Tibial nerve (tissue), 3 donors: ENCODE data around the gene OCRL.
A peak's percentile ranks its signal among the peaks of the same experiment; 100 is the strongest.

Source experiments
- POLR2A ChIP-seq, 2 donors: fragments of 450-650 bp; IDR thresholded peaks; one replicate each; pipeline ENCODE4 v1.6.1; 2017; ENCODE audit warnings: antibody characterized with exemption in 2 of 2, mild to moderate bottlenecking in 2 of 2, moderate library complexity in 2 of 2
- TF ChIP-seq, protein P1 (sequence below), 5 experiments: fragments of 200-600 bp in 3 of 5; fragments of 450-650 bp in 2 of 5; sonication (generic) in 3 of 5; IDR thresholded peaks; one replicate each; pipeline ENCODE4 v1.5.1; 2016 to 2019; ENCODE audit warnings: antibody characterized with exemption in 5 of 5, mild to moderate bottlenecking in 3 of 5, moderate library complexity in 2 of 5

DNA sequence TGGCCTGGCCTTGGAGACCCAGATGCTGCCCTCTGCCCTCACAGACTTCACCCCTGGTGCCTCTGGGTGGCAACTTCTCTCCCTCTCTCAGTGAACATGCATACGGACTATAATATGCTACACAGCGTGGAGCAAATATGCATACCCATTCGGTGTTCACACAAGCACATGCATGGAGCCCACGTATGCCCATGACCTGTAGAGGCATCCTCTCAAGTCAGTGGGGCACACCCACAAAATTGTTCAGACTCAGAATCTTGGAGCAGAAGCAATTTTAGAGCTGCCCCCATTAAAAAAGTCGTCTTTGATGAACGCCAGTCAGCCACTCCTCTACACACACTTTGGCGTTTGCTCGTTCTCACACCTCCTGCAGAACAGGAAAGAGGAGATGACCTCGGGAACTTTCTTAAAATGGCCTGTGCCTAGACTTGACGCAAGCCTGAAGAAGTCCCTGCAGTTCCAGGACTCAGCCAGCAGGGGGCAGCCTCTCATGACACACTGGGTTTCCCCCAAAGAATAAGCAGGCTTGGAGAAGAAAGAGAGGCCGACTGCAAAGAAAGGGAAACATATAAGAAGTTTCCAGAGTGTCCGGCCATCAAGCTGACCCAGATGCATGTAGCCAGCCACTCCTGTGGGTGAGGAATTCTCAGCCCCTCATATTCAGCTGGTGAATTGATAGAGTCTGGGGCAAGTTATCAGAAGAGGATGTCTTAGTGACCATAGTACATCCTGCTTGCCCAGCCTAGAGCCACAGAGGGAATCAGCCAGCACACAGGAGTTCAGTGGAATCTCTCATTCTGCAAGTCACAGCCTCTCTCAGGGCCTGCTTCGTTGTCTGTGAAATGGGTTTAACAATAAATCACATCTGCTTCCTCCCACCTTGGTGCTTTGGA lies 97.4 kb downstream of the OCRL start:
- TF ChIP-seq, protein P1, sequence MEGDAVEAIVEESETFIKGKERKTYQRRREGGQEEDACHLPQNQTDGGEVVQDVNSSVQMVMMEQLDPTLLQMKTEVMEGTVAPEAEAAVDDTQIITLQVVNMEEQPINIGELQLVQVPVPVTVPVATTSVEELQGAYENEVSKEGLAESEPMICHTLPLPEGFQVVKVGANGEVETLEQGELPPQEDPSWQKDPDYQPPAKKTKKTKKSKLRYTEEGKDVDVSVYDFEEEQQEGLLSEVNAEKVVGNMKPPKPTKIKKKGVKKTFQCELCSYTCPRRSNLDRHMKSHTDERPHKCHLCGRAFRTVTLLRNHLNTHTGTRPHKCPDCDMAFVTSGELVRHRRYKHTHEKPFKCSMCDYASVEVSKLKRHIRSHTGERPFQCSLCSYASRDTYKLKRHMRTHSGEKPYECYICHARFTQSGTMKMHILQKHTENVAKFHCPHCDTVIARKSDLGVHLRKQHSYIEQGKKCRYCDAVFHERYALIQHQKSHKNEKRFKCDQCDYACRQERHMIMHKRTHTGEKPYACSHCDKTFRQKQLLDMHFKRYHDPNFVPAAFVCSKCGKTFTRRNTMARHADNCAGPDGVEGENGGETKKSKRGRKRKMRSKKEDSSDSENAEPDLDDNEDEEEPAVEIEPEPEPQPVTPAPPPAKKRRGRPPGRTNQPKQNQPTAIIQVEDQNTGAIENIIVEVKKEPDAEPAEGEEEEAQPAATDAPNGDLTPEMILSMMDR (IDR thresholded peaks at IDR 0.05), result peak; percentile 67 to 95 (median 84)
- TF ChIP-seq POLR2A (IDR thresholded peaks at IDR 0.05), result no peak
